ENCODE measurements around the gene METTL26. TPM values are rescaled to one million over a fixed set of nuclear protein-coding genes. Genes with fewer than 3 reads are reported as not detected.

METTL26 gene
- total and polyA plus RNA-seq, 9 of the 15 experiments (the other 6 are each of a cell fraction or from before 2014, with no cell fraction given) = 7.3 to 262 (median 80.9) TPM

DNA sequence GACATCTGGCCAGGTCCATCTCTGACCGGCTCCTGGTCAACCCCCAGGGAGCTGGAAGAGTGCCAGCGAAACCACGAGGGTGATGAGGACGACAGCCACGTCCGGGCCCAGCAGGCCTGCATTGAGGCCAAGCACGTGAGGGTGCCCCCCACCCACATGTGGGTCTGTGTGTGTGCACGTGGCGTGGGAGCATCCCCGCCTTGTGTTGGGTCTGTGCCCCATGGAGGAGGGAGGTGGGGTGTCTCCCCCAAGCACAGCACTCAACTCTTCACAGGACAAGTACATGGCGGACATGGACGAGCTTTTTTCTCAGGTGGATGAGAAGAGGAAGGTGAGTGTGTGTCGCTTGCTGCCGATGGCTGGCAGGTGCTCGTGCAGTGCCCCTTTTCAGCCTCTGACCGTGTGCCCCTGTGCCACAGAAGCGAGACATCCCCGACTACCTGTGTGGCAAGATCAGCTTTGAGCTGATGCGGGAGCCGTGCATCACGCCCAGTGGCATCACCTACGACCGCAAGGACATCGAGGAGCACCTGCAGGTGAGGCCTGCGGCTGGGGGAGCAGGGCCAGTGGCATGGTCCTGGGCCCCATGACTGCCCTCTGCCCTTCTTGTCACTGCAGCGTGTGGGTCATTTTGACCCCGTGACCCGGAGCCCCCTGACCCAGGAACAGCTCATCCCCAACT lies 45.8 kb upstream of the METTL26 start:
- Histone ChIP-seq H3K9ac (ENCODE audit: insufficient read depth in 1 of 2, low read depth in 2 of 2, low read length in 2 of 2) (peak overlapping the region; percentile 83 to 98), H3K36me3 (ENCODE audit: control insufficient read depth, insufficient read depth, low read length) (peaks cover 55% of the 10 kb centered on the region), H3K4me1 (replicated peaks in 1 of 2; ENCODE audit: control insufficient read depth in 2 of 2, insufficient read depth in 2 of 2, low read length in 2 of 2) (peaks cover 33 to 98% of the 10 kb centered on the region in 2 experiments), H3K79me2 (ENCODE audit: control insufficient read depth, insufficient read depth, low read length) (peaks cover 41% of the 10 kb centered on the region), H3K4me3 (peak overlapping the region; percentile 98), H3K4me2 (ENCODE audit: insufficient read depth, low read length) (peak overlapping the region; percentile 75), H2AFZ (ENCODE audit: low read depth, low read length) (no peak overlapping the region), H3K27me3 (ENCODE audit: control insufficient read depth in 2 of 2, insufficient read depth in 2 of 2, low read length in 2 of 2) (no peaks in the 10 kb centered on the region), H3K9me3 (replicated peaks; ENCODE audit: control insufficient read depth, insufficient read depth, low read depth, low read length) (no peaks in the 10 kb centered on the region), H3K27ac (ENCODE audit: extremely low read depth, low read depth, low read length) (peak overlapping the region; percentile 89), H3K9me1 (ENCODE audit: control insufficient read depth, insufficient read depth, low read length) (peaks cover 11% of the 10 kb centered on the region), H4K20me1 (replicated peaks; ENCODE audit: control insufficient read depth, insufficient read depth, low read length) (peaks cover 21% of the 10 kb centered on the region)
- CTCF ChIA-PET (ENCODE audit: low intra/inter-chr PET ratio) = interaction anchor here (0.6 kb wide), 1 partner anchor 13 kb away, joined by 3 read pairs; no protein-coding TSS in a partner anchor
- intact Hi-C loops (cut with micrococcal nuclease) (loop anchor here (5.0 kb wide), 1 partner anchor 285 kb away; the partner anchor contains the start of gene NME4), in situ Hi-C loops (cut with MboI) (no loop called here)
- peak; percentile 11 for ATAC-seq
- FAIRE-seq = peak; percentile 82
- DNase-seq (ENCODE audit: extremely low read depth in 1 of 4, low spot score in 3 of 4) = peak in 3 of 4 experiments; percentile 29 to 89 (median 62)
- WGBS (ENCODE audit: insufficient coverage, low coverage, missing lambda C conversion rate) = 61% methylated on average over 26 of the region's 28 CpGs
- no TSS peak for BruUV-seq (replicated peaks)
- POLR2A ChIA-PET = interaction anchor here (0.7 to 1.8 kb wide), 11 partner anchors 8 to 636 kb away, joined by 3 to 10 read pairs (median 4); partner anchors contain the start of genes CAPN15, METTL26, WDR24 and WFIKKN1
- TF ChIP-seq POLR2A (conservative IDR thresholded peaks at IDR 0.05) = peak; percentile 19; the same call in 1 of the 2 replicates
- TF ChIP-seq FOS (IDR thresholded peaks at IDR 0.05; ENCODE audit: extremely low read depth, insufficient read length) = no peak
- TF ChIP-seq PURB (CRISPR knock-in tag; IDR thresholded peaks at IDR 0.05; ENCODE audit: low read depth) = no peak
- TF ChIP-seq TAF9B (IDR thresholded peaks at IDR 0.05; ENCODE audit: partially characterized antibody) = no peak
- TF ChIP-seq BCOR (IDR thresholded peaks at IDR 0.05) = no peak
- no peak for TF ChIP-seq RHOXF2B (CRISPR knock-in tag; conservative IDR thresholded peaks at IDR 0.05)
- TF ChIP-seq, protein P1, sequence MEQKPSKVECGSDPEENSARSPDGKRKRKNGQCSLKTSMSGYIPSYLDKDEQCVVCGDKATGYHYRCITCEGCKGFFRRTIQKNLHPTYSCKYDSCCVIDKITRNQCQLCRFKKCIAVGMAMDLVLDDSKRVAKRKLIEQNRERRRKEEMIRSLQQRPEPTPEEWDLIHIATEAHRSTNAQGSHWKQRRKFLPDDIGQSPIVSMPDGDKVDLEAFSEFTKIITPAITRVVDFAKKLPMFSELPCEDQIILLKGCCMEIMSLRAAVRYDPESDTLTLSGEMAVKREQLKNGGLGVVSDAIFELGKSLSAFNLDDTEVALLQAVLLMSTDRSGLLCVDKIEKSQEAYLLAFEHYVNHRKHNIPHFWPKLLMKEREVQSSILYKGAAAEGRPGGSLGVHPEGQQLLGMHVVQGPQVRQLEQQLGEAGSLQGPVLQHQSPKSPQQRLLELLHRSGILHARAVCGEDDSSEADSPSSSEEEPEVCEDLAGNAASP (IDR thresholded peaks at IDR 0.05) = no peak
- TF ChIP-seq, protein P2, sequence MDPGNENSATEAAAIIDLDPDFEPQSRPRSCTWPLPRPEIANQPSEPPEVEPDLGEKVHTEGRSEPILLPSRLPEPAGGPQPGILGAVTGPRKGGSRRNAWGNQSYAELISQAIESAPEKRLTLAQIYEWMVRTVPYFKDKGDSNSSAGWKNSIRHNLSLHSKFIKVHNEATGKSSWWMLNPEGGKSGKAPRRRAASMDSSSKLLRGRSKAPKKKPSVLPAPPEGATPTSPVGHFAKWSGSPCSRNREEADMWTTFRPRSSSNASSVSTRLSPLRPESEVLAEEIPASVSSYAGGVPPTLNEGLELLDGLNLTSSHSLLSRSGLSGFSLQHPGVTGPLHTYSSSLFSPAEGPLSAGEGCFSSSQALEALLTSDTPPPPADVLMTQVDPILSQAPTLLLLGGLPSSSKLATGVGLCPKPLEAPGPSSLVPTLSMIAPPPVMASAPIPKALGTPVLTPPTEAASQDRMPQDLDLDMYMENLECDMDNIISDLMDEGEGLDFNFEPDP (CRISPR knock-in tag; IDR thresholded peaks at IDR 0.05) = no peak
- TF ChIP-seq ZNF165 (CRISPR knock-in tag; IDR thresholded peaks at IDR 0.05; ENCODE audit: borderline replicate concordance) = no peak
- no peak for TF ChIP-seq MCM3 (IDR thresholded peaks at IDR 0.05)
- TF ChIP-seq MED1 (CRISPR knock-in tag; IDR thresholded peaks at IDR 0.05; ENCODE audit: borderline replicate concordance) = no peak
- TF ChIP-seq EP400 (IDR thresholded peaks at IDR 0.05) = peak; percentile 68; the same call in 1 of the 2 replicates
- TF ChIP-seq ZFPM2 (CRISPR knock-in tag; IDR thresholded peaks at IDR 0.05) = no peak
- TF ChIP-seq USF2 (CRISPR knock-in tag; IDR thresholded peaks at IDR 0.05) = peak; percentile 61
- TF ChIP-seq, protein P3, sequence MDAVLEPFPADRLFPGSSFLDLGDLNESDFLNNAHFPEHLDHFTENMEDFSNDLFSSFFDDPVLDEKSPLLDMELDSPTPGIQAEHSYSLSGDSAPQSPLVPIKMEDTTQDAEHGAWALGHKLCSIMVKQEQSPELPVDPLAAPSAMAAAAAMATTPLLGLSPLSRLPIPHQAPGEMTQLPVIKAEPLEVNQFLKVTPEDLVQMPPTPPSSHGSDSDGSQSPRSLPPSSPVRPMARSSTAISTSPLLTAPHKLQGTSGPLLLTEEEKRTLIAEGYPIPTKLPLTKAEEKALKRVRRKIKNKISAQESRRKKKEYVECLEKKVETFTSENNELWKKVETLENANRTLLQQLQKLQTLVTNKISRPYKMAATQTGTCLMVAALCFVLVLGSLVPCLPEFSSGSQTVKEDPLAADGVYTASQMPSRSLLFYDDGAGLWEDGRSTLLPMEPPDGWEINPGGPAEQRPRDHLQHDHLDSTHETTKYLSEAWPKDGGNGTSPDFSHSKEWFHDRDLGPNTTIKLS (IDR thresholded peaks at IDR 0.05; ENCODE audit: borderline replicate concordance, low read depth) = no peak
- TF ChIP-seq C11orf30 (IDR thresholded peaks at IDR 0.05; ENCODE audit: low read depth) = no peak
- no peak for TF ChIP-seq HNRNPLL (IDR thresholded peaks at IDR 0.05; ENCODE audit: low read depth, low read length, poor library complexity, severe bottlenecking)
- TF ChIP-seq HDAC1 (IDR thresholded peaks at IDR 0.05) = peak in 1 of 2 experiments; percentile 80; a peak in 2 of 4 replicates
